Loucy (cell line): ENCODE results near the gene SRRM4.

ENCODE experiments used
- H2AFZ ChIP-seq: fragments of 200-600 bp; sonication (generic); 2 replicates; pipeline ENCODE4 v1.6.0; 2016; ENCODE audit warnings: antibody characterized with exemption, mild to moderate bottlenecking, low read length, moderate library complexity
- H3F3A ChIP-seq: fragments of 200-600 bp; 2 replicates; pipeline ENCODE4 v1.6.0; 2016; ENCODE audit warnings: antibody characterized with exemption, low read depth, mild to moderate bottlenecking
- H3K27me3 ChIP-seq: fragments of 200-600 bp; sonication (generic); 2 replicates; pipeline ENCODE4 v1.6.1; 2014; ENCODE audit warnings: low read length, mild to moderate bottlenecking; ENCODE audit not compliant: insufficient read depth, poor library complexity, severe bottlenecking
- H3K36me3 ChIP-seq: fragments of 200-600 bp; sonication (generic); 2 replicates; pipeline ENCODE4 v1.6.1; 2016; ENCODE audit warnings: low read length; ENCODE audit not compliant: insufficient read depth
- H3K4me1 ChIP-seq: fragments of 200-600 bp; sonication (generic); 2 replicates; pipeline ENCODE4 v1.5.1; 2014; ENCODE audit warnings: low read length, mild to moderate bottlenecking; ENCODE audit not compliant: insufficient read depth, poor library complexity, severe bottlenecking
- H3K4me2 ChIP-seq: fragments of 200-600 bp; sonication (generic); 2 replicates; pipeline ENCODE4 v1.6.0; 2014; ENCODE audit warnings: antibody characterized with exemption, low read length, low read depth, mild to moderate bottlenecking; ENCODE audit not compliant: poor library complexity, severe bottlenecking
- H3K4me3 ChIP-seq: fragments of 200-600 bp; sonication (generic); 2 replicates; pipeline ENCODE4 v1.5.1; 2014; ENCODE audit warnings: low read length, mild to moderate bottlenecking, mixed read lengths; ENCODE audit not compliant: poor library complexity, severe bottlenecking
- H3K79me2 ChIP-seq: fragments of 200-600 bp; sonication (generic); 2 replicates; pipeline ENCODE4 v1.6.1; 2014; ENCODE audit warnings: low read length; ENCODE audit not compliant: insufficient read depth
- H3K9ac ChIP-seq: fragments of 200-600 bp; sonication (generic); 2 replicates; pipeline ENCODE4 v1.6.0; 2014; ENCODE audit warnings: mild to moderate bottlenecking, low read depth, low read length, moderate library complexity; ENCODE audit not compliant: poor library complexity, severe bottlenecking
- H3K9me2 ChIP-seq: fragments of 200-600 bp; sonication (generic); replicated peaks from 2 replicates; pipeline ENCODE4 v1.6.1; 2016; ENCODE audit warnings: low read depth, low read length, mixed read lengths
- H3K9me3 ChIP-seq: fragments of 200-600 bp; sonication (generic); 2 replicates; pipeline ENCODE4 v1.6.1; 2014; ENCODE audit warnings: mild to moderate bottlenecking, antibody characterized with exemption, low read length, low read depth; ENCODE audit not compliant: insufficient read depth
- H4K20me1 ChIP-seq: fragments of 200-600 bp; sonication (generic); 2 replicates; pipeline ENCODE4 v1.6.0; 2014; ENCODE audit warnings: antibody characterized with exemption, low read length, mild to moderate bottlenecking; ENCODE audit not compliant: insufficient read depth, poor library complexity, severe bottlenecking
- CTCF ChIP-seq: fragments of 200-600 bp; sonication (generic); conservative IDR thresholded peaks from 2 replicates; pipeline ENCODE4 v1.5.1; 2014; ENCODE audit warnings: mild to moderate bottlenecking, antibody characterized with exemption, low read length
- EZH2phosphoT487 ChIP-seq: fragments of 200-600 bp; IDR thresholded peaks from 2 replicates; pipeline ENCODE4 v1.6.1; 2018; ENCODE audit warnings: antibody characterized with exemption, mild to moderate bottlenecking, moderate library complexity, borderline replicate concordance

Gene SRRM4

GRCh38 chr12:118964988-118965387 is 16.4 kb upstream of the SRRM4 start:
- H3K9ac ChIP-seq = no peak overlapping the region

DNA sequence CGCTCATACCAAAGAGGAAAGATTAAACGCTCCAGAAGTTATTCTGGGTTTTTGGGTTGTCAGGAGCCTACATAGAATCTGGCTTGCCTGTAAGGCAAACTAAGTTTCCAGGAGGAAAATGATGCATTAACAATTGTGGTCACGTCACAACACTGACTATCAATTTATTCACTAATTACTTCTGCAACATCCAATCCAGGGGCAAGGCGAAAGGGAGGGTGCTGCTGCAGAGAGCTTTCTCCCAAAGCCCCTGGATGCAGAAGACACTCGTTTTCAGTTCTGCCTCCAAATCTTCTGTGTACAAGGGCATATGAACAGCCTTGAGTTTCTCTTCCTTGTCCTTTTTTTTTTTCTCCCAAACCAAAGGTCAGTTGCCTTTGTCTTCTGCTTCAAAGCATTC is 10.5 kb upstream of the SRRM4 start:
- Histone ChIP-seq H3K4me3 (no peak overlapping the region), H3K9me2 (no peaks in the 10 kb centered on the region), H4K20me1 (no peaks in the 10 kb centered on the region), H2AFZ (no peak overlapping the region), H3K27me3 (no peaks in the 10 kb centered on the region), H3K4me2 (no peak overlapping the region), H3F3A (no peaks in the 10 kb centered on the region), H3K9me3 (no peaks in the 10 kb centered on the region), H3K4me1 (no peaks in the 10 kb centered on the region), H3K9ac (no peak overlapping the region), H3K36me3 (no peaks in the 10 kb centered on the region), H3K79me2 (no peaks in the 10 kb centered on the region)
- no peak for TF ChIP-seq CTCF
- no peak for TF ChIP-seq EZH2phosphoT487

More at GRCh38 chr12:118964988-118965387, 16.4 kb upstream of the SRRM4 start:
- Histone ChIP-seq H3K36me3 (no peaks in the 10 kb centered on the region), H4K20me1 (no peaks in the 10 kb centered on the region), H3K4me2 (no peak overlapping the region), H3F3A (no peaks in the 10 kb centered on the region), H3K4me1 (no peaks in the 10 kb centered on the region), H2AFZ (no peak overlapping the region), H3K4me3 (no peak overlapping the region), H3K27me3 (no peaks in the 10 kb centered on the region), H3K9me2 (no peaks in the 10 kb centered on the region), H3K79me2 (no peaks in the 10 kb centered on the region), H3K9me3 (no peaks in the 10 kb centered on the region)
- TF ChIP-seq CTCF (no peak), EZH2phosphoT487 (no peak)

GRCh38 chr12:118972982-118973381 is 8.4 kb upstream of the SRRM4 start:
- no peak overlapping the region for H3K9ac ChIP-seq
- TF ChIP-seq EZH2phosphoT487 (no peak), CTCF (no peak)
- no peaks in the 10 kb centered on the region for H3K27me3 ChIP-seq
- H3K9me2 ChIP-seq = no peaks in the 10 kb centered on the region
- no peaks in the 10 kb centered on the region for H3K36me3 ChIP-seq
- H3K9me3 ChIP-seq = no peaks in the 10 kb centered on the region
- H3F3A ChIP-seq = no peaks in the 10 kb centered on the region
- no peaks in the 10 kb centered on the region for H3K4me1 ChIP-seq
- no peaks in the 10 kb centered on the region for H3K79me2 ChIP-seq
- H3K4me2 ChIP-seq = no peak overlapping the region
- H2AFZ ChIP-seq = no peak overlapping the region
- no peak overlapping the region for H3K4me3 ChIP-seq
- H4K20me1 ChIP-seq = no peaks in the 10 kb centered on the region
